GM12878 (cell line): ENCODE results near the gene CLDN14. TPM values are rescaled to one million over a fixed set of nuclear protein-coding genes. Genes with fewer than 3 reads are reported as not detected.

Experiments used
- ATAC-seq: fragments of 200-7000 bp; cut with Tn5 transposase; 3 replicates; pipeline ENCODE4 v1.9.1; 2020; ENCODE audit warnings: mild to moderate bottlenecking, moderate library complexity
- BruUV-seq: library from RNA; stranded (reverse); fragments of 400-500 nt; replicated peaks from 2 replicates; lab custom pipeline; 2021; lab: Mats Ljungman, UMichigan
- CTCF ChIA-PET: fragments of 300-600 bp; sonication (Branson Sonifier 250); formaldehyde crosslinking; extraction: SDS; loops from one replicate; lab custom pipeline; 2021; ENCODE audit warnings: inconsistent platforms; lab: Yijun Ruan, JAX
- POLR2A ChIA-PET: fragments of 350-600 bp; formaldehyde crosslinking; extraction: SDS; loops from one replicate; lab custom pipeline; 2021; ENCODE audit warnings: inconsistent platforms; lab: Charles Lee
- RAD21 ChIA-PET: fragments of 300-600 bp; sonication (Branson Sonifier 250); formaldehyde crosslinking; loops from one replicate; lab custom pipeline; 2023; ENCODE audit warnings: antibody characterized with exemption; ENCODE audit not compliant: unreplicated experiment; lab: Charles Lee
- SMC1A ChIA-PET: fragments of 300-600 bp; sonication (Branson Sonifier 250); formaldehyde crosslinking; loops from one replicate; lab custom pipeline; 2023; ENCODE audit not compliant: unreplicated experiment, uncharacterized antibody; lab: Charles Lee
- DNase-seq: peaks from one replicate; pipeline ENCODE4 v3.0.0-alpha.2; 2011; ENCODE audit warnings: low read depth, low spot score
- FAIRE-seq: peaks from 3 replicates; lab custom pipeline; 2011; peaks lifted over from hg19 to GRCh38; lab: Jason Lieb, UNC
- H2AFZ ChIP-seq: 2 replicates; pipeline ENCODE4 v1.6.0; 2011; ENCODE audit warnings: low read depth, low read length, control low read depth; ENCODE audit not compliant: control insufficient read depth
- H3K27ac ChIP-seq: 2 replicates; pipeline ENCODE4 v1.5.1; 2011; ENCODE audit warnings: control low read depth; ENCODE audit not compliant: control insufficient read depth, insufficient read depth
- H3K27me3 ChIP-seq, 2 experiments: replicated peaks in 1 of 2; 2 replicates each; pipeline versions ENCODE4 v1.6.0 to v1.6.1; 2011; ENCODE audit warnings: low read length in 1 of 2; ENCODE audit not compliant: control insufficient read depth in 2 of 2, insufficient read depth in 2 of 2
- H3K36me3 ChIP-seq, 2 experiments: 2 replicates each; pipeline ENCODE4 v1.5.1; 2011; ENCODE audit warnings: low read length in 1 of 2; ENCODE audit not compliant: control insufficient read depth in 2 of 2, insufficient read depth in 2 of 2
- H3K4me1 ChIP-seq: 2 replicates; pipeline ENCODE4 v1.6.1; 2011; ENCODE audit warnings: mild to moderate bottlenecking, low read length, moderate library complexity, mixed read lengths; ENCODE audit not compliant: control insufficient read depth, insufficient read depth
- H3K4me2 ChIP-seq: 2 replicates; pipeline ENCODE4 v1.6.0; 2011; ENCODE audit warnings: control low read depth; ENCODE audit not compliant: control insufficient read depth, insufficient read depth
- H3K4me3 ChIP-seq: fragments of 200-600 bp; sonication (generic); 2 replicates; pipeline ENCODE4 v1.5.1; 2016
- H3K79me2 ChIP-seq: 2 replicates; pipeline ENCODE4 v1.6.0; 2011; ENCODE audit warnings: low read length; ENCODE audit not compliant: control insufficient read depth, insufficient read depth
- H3K9ac ChIP-seq: 2 replicates; pipeline ENCODE4 v1.8.0; 2011; ENCODE audit warnings: low read length, control low read depth, mixed read lengths; ENCODE audit not compliant: control insufficient read depth, insufficient read depth
- H3K9me3 ChIP-seq: replicated peaks from 3 replicates; pipeline ENCODE4 v1.5.1; 2011; ENCODE audit warnings: mild to moderate bottlenecking, low read length; ENCODE audit not compliant: control insufficient read depth, insufficient read depth
- H4K20me1 ChIP-seq: 2 replicates; pipeline ENCODE4 v1.6.0; 2011; ENCODE audit not compliant: control insufficient read depth, insufficient read depth
- CREM ChIP-seq: IDR thresholded peaks from 2 replicates; pipeline ENCODE4 v1.6.1; 2014; ENCODE audit warnings: antibody characterized with exemption, low read depth
- E2F8 ChIP-seq: fragments of 450-650 bp; IDR thresholded peaks from 2 replicates; pipeline ENCODE4 v1.6.1; 2018; ENCODE audit warnings: mild to moderate bottlenecking, low read depth, moderate library complexity; ENCODE audit not compliant: partially characterized antibody
- IRF5 ChIP-seq: fragments of 450-650 bp; IDR thresholded peaks from 2 replicates; pipeline ENCODE4 v1.6.1; 2017; ENCODE audit warnings: borderline replicate concordance
- MLLT1 ChIP-seq: fragments of 450-650 bp; IDR thresholded peaks from 2 replicates; pipeline ENCODE4 v1.6.1; 2016; ENCODE audit warnings: mild to moderate bottlenecking
- NFIC ChIP-seq: IDR thresholded peaks from 2 replicates; pipeline ENCODE4 v1.6.1; 2012; ENCODE audit warnings: low read depth, mild to moderate bottlenecking, inconsistent platforms, low read length, moderate library complexity
- RELA ChIP-seq: fragments of 450-650 bp; IDR thresholded peaks from 2 replicates; pipeline ENCODE4 v1.8.0; 2014; ENCODE audit warnings: borderline replicate concordance; ENCODE audit not compliant: partially characterized antibody
- RUNX3 ChIP-seq: IDR thresholded peaks from 2 replicates; pipeline ENCODE4 v1.6.1; 2012; ENCODE audit warnings: low read length, inconsistent platforms
- SMC3 ChIP-seq: IDR thresholded peaks from 2 replicates; pipeline ENCODE4 v1.6.1; 2011; ENCODE audit warnings: low read length, improper control_type of control experiment, borderline replicate concordance
- ZBTB33 ChIP-seq: fragments of 450-650 bp; IDR thresholded peaks from 2 replicates; pipeline ENCODE4 v1.6.1; 2017; ENCODE audit warnings: mild to moderate bottlenecking
- WGBS: methylation state at CpG from one replicate; pipeline ENCODE4 v1.1.6; 2016; ENCODE audit warnings: low lambda C conversion rate; ENCODE audit not compliant: insufficient replicate concordance, insufficient coverage; ENCODE audit errors: missing lambda C conversion rate; 5-methylcytosine and 5-hydroxymethylcytosine counted together
- in situ Hi-C: fragments of 300-500 bp; cut with MboI; formaldehyde crosslinking; loops from 9 replicates; pipeline ENCODE4 v1.14.3; 2018; ENCODE audit warnings: mixed read lengths
- intact Hi-C: fragments of 100-400 bp; cut with micrococcal nuclease; formaldehyde crosslinking; loops from one replicate; pipeline ENCODE4 v1.14.2; 2022; ENCODE audit not compliant: unreplicated experiment
- polyA plus RNA-seq, 11 experiments: library from polyadenylated mRNA; depleted of rRNA in 4 of 11; unstranded in 6 of 11; stranded (reverse) in 5 of 11; fragments of >200 nt; fragmentation: Nextera tagmentation in 4 of 11; fragmentation: Illumina TruSeq in 1 of 11; extraction: Ambion mirVana in 4 of 11; extraction: Trizol in 1 of 11; gene quantifications; 1 replicate in 1 of 11; 2 replicates in 10 of 11; pipeline versions ENCODE4 v1.2.1 to v1.2.3, GENCODE V29; 2011 to 2016; ENCODE audit warnings: inconsistent platforms in 2 of 11, missing spikeins in 2 of 11, low read depth in 1 of 11
- total RNA-seq, 4 experiments: library from RNA; depleted of rRNA in 3 of 4; stranded (reverse); fragments of >200 nt in 3 of 4; fragmentation: Illumina TruSeq in 1 of 4; extraction: Trizol in 1 of 4; gene quantifications; 2 replicates each; pipeline versions ENCODE4 v1.2.1 to v1.2.3, GENCODE V29; 2013 to 2021

The CLDN14 gene
- total and polyA plus RNA-seq, 10 of the 15 experiments (the other 5 are each of a cell fraction or from before 2014, with no cell fraction given) = 0.90 to 19.4 (median 6.6) TPM

GRCh38 chr21:36423771-36424433 is 56.0 kb downstream of the CLDN14 start (continued):
- TF ChIP-seq IRF5 (no peak), NFIC (no peak), RELA (no peak), RUNX3 (no peak)

- POLR2A ChIA-PET = interaction anchor here (0.6 kb wide), 1 partner anchor 19 kb away, joined by 4 read pairs; no protein-coding TSS in a partner anchor
- SMC1A ChIA-PET = interaction anchor here (0.6 to 2.0 kb wide), 11 partner anchors 13 to 432 kb away, joined by 3 to 7 read pairs (median 4); no protein-coding TSS in a partner anchor
- H3K4me3 ChIP-seq = no peak overlapping the region
- H4K20me1 ChIP-seq = no peaks in the 10 kb centered on the region
- 50% methylated on average over 28 of the region's 28 CpGs for WGBS
- no peak overlapping the region for H3K27ac ChIP-seq
- H2AFZ ChIP-seq = no peak overlapping the region
- in situ Hi-C loops = loop anchor here (5.0 kb wide), 1 partner anchor 505 kb away; no protein-coding TSS in a partner anchor
- CTCF ChIA-PET = interaction anchor here (0.7 to 2.4 kb wide), 26 partner anchors 8 to 491 kb away, joined by 3 to 18 read pairs (median 3); no protein-coding TSS in a partner anchor
- peaks cover 2 to 4% of the 10 kb centered on the region in 2 experiments; a peak in 3 of 4 replicates for H3K36me3 ChIP-seq
- H3K4me1 ChIP-seq = no peaks in the 10 kb centered on the region
- no peak overlapping the region for H3K9ac ChIP-seq
- FAIRE-seq (peak; percentile 61), ATAC-seq (peak; percentile 84), DNase-seq (no peak)
- no peaks in the 10 kb centered on the region for H3K27me3 ChIP-seq
- H3K79me2 ChIP-seq = no peaks in the 10 kb centered on the region
- no peaks in the 10 kb centered on the region for H3K9me3 ChIP-seq
- no TSS peak for BruUV-seq
- H3K4me2 ChIP-seq = no peak overlapping the region
- RAD21 ChIA-PET = interaction anchor here (1.0 to 2.0 kb wide), 6 partner anchors 48 to 165 kb away, joined by 3 to 8 read pairs (median 4); no protein-coding TSS in a partner anchor
- intact Hi-C loops = loop anchor here (5.0 to 10.0 kb wide), 2 partner anchors 50 to 302 kb away; no protein-coding TSS in a partner anchor
- peak; percentile 52; the same call in 1 of the 2 replicates for TF ChIP-seq SMC3
- TF ChIP-seq ZBTB33 = no peak
- TF ChIP-seq CREM = no peak
- no peak for TF ChIP-seq MLLT1
- no peak for TF ChIP-seq E2F8
Observed at GRCh38 chr21:36422279-36423098, 57.4 kb downstream of the CLDN14 start.
